ENCODE measurements around the gene SEZ6L2.
"Not testable (repeated sequence)": the region's sequence is repeated elsewhere in the genome, so short reads cannot be mapped to it uniquely, and the experiment has no call there.

The SEZ6L2 gene

GRCh38 chr16:29841631-29842030 is 57.7 kb downstream of the SEZ6L2 start:
- Histone ChIP-seq H3K27ac (no peak overlapping the region), H3K4me3 (no peak overlapping the region)
- no peak for DNase-seq (ENCODE audit: low spot score)
- no peak for TF ChIP-seq CTCF (IDR thresholded peaks at IDR 0.05)

GRCh38 chr16:29840240-29840639 is 59.1 kb downstream of the SEZ6L2 start:
- Histone ChIP-seq H3K4me3 (no peak overlapping the region), H3K27ac (no peak overlapping the region)
- no peak for DNase-seq (ENCODE audit: low spot score)
- TF ChIP-seq CTCF (IDR thresholded peaks at IDR 0.05), result no peak

GRCh38 chr16:29839822-29840221 is 59.5 kb downstream of the SEZ6L2 start:
- TF ChIP-seq CTCF (IDR thresholded peaks at IDR 0.05), result no peak
- no peak overlapping the region for H3K27ac ChIP-seq
- no peak for DNase-seq (ENCODE audit: low spot score)
- H3K4me3 ChIP-seq, result no peak overlapping the region

- TF ChIP-seq CTCF (IDR thresholded peaks at IDR 0.05), result no peak
- no peak overlapping the region for H3K27ac ChIP-seq
- H3K4me3 ChIP-seq, result no peak overlapping the region
- DNase-seq (ENCODE audit: low spot score), result no peak
Observed at GRCh38 chr16:29837841-29838240, 61.5 kb downstream of the SEZ6L2 start.

GRCh38 chr16:29836623-29837022 is 62.7 kb downstream of the SEZ6L2 start:
- TF ChIP-seq CTCF (IDR thresholded peaks at IDR 0.05), result no peak
- H3K27ac ChIP-seq, result no peak overlapping the region
- DNase-seq (ENCODE audit: low spot score), result no peak
- no peak overlapping the region for H3K4me3 ChIP-seq

GRCh38 chr16:29835926-29836325 is 63.4 kb downstream of the SEZ6L2 start:
- TF ChIP-seq CTCF (IDR thresholded peaks at IDR 0.05), result no peak
- Histone ChIP-seq H3K4me3 (no peak overlapping the region), H3K27ac (no peak overlapping the region)
- no peak for DNase-seq (ENCODE audit: low spot score)

- no peak for TF ChIP-seq CTCF (IDR thresholded peaks at IDR 0.05)
- no peak for DNase-seq (ENCODE audit: low spot score)
- no peak overlapping the region for H3K4me3 ChIP-seq
- H3K27ac ChIP-seq, result no peak overlapping the region
Observed at GRCh38 chr16:29834079-29834478, 65.3 kb downstream of the SEZ6L2 start.

GRCh38 chr16:29833219-29833618 is 66.1 kb downstream of the SEZ6L2 start:
- not testable (repeated sequence) for H3K27ac ChIP-seq; H3K4me3 ChIP-seq; DNase-seq (ENCODE audit: low spot score)
